IPS-18c (cell line): ENCODE measurements around the gene FMO2.

Experiments
- H3K4me3 ChIP-seq: 2 replicates; pipeline ENCODE4 v1.7.0; 2013; ENCODE audit warnings: low read depth, mild to moderate bottlenecking, low read length, moderate library complexity; ENCODE audit not compliant: insufficient read depth
- H3K9me3 ChIP-seq: one replicate; pipeline ENCODE4 v1.6.1; 2013; ENCODE audit warnings: mild to moderate bottlenecking, low read length, moderate library complexity; ENCODE audit not compliant: control insufficient read depth, insufficient read depth

The FMO2 gene

GRCh38 chr1:171185091-171185490 lies at the start of gene FMO2:
FMO2 (plus strand) TSS chr1:171185300; CDS start chr1:171185714, 414 bp downstream.
- Histone ChIP-seq H3K4me3 (no peak within 1 kb of the TSS), H3K9me3 (no peaks in the 10 kb centered on the region)

GRCh38 chr1:171137580-171137979 lies 47.5 kb upstream of the FMO2 start:
- H3K9me3 ChIP-seq, result no peaks in the 10 kb centered on the region
- H3K4me3 ChIP-seq, result no peak overlapping the region

GRCh38 chr1:171138980-171139379 lies 46.1 kb upstream of the FMO2 start:
- H3K4me3 ChIP-seq, result no peak overlapping the region
- H3K9me3 ChIP-seq, result no peaks in the 10 kb centered on the region

- Histone ChIP-seq H3K9me3 (no peaks in the 10 kb centered on the region), H3K4me3 (no peak overlapping the region)
Observed at GRCh38 chr1:171139890-171140289, 45.2 kb upstream of the FMO2 start.

GRCh38 chr1:171140401-171140800 lies 44.7 kb upstream of the FMO2 start:
- Histone ChIP-seq H3K9me3 (no peaks in the 10 kb centered on the region), H3K4me3 (no peak overlapping the region)

- no peaks in the 10 kb centered on the region for H3K9me3 ChIP-seq
- no peak overlapping the region for H3K4me3 ChIP-seq
Observed at GRCh38 chr1:171140956-171141687, 44.0 kb upstream of the FMO2 start.

- no peaks in the 10 kb centered on the region for H3K9me3 ChIP-seq
- no peak overlapping the region for H3K4me3 ChIP-seq
Observed at GRCh38 chr1:171141688-171142415, 43.2 kb upstream of the FMO2 start.

- no peak overlapping the region for H3K4me3 ChIP-seq
- no peaks in the 10 kb centered on the region for H3K9me3 ChIP-seq
Observed at GRCh38 chr1:171142416-171143385, 42.4 kb upstream of the FMO2 start.

GRCh38 chr1:171150156-171150555 lies 34.9 kb upstream of the FMO2 start:
- Histone ChIP-seq H3K9me3 (no peaks in the 10 kb centered on the region), H3K4me3 (no peak overlapping the region)

GRCh38 chr1:171152549-171152948 lies 32.6 kb upstream of the FMO2 start:
- H3K9me3 ChIP-seq, result no peaks in the 10 kb centered on the region
- no peak overlapping the region for H3K4me3 ChIP-seq

GRCh38 chr1:171155484-171155883 lies 29.6 kb upstream of the FMO2 start:
- Histone ChIP-seq H3K4me3 (no peak overlapping the region), H3K9me3 (no peaks in the 10 kb centered on the region)

- no peaks in the 10 kb centered on the region for H3K9me3 ChIP-seq
- H3K4me3 ChIP-seq, result no peak overlapping the region
Observed at GRCh38 chr1:171158096-171158495, 27.0 kb upstream of the FMO2 start.

GRCh38 chr1:171158551-171158950 lies 26.5 kb upstream of the FMO2 start:
- H3K9me3 ChIP-seq, result no peaks in the 10 kb centered on the region
- H3K4me3 ChIP-seq, result no peak overlapping the region

GRCh38 chr1:171159148-171159547 lies 26.0 kb upstream of the FMO2 start:
- H3K4me3 ChIP-seq, result no peak overlapping the region
- H3K9me3 ChIP-seq, result no peaks in the 10 kb centered on the region

- H3K9me3 ChIP-seq, result no peaks in the 10 kb centered on the region
- H3K4me3 ChIP-seq, result no peak overlapping the region
Observed at GRCh38 chr1:171160211-171160610, 24.9 kb upstream of the FMO2 start.

GRCh38 chr1:171160639-171161354 lies 24.3 kb upstream of the FMO2 start:
- Histone ChIP-seq H3K4me3 (no peak overlapping the region), H3K9me3 (no peaks in the 10 kb centered on the region)

GRCh38 chr1:171161431-171161830 lies 23.7 kb upstream of the FMO2 start:
- Histone ChIP-seq H3K4me3 (no peak overlapping the region), H3K9me3 (no peaks in the 10 kb centered on the region)
